CD4-positive, alpha-beta T cell (primary cell): ENCODE results near the gene B4GALNT1. TPM values are rescaled to one million over a fixed set of nuclear protein-coding genes. Genes with fewer than 3 reads are reported as not detected.

Experiments used
- ATAC-seq: fragments of 200-7000 bp; cut with Tn5 transposase; one replicate; pipeline ENCODE4 v1.10.0; 2022; ENCODE audit warnings: mild to moderate bottlenecking; ENCODE audit not compliant: poor library complexity
- CTCF ChIA-PET: fragments of 350-600 bp; sonication (Branson Sonifier 250); formaldehyde crosslinking; loops from one replicate; lab custom pipeline; 2021; ENCODE audit warnings: antibody characterized with exemption, inconsistent platforms; lab: Charles Lee
- POLR2A ChIA-PET: fragments of 350-600 bp; sonication (Branson Sonifier 250); formaldehyde crosslinking; loops from one replicate; lab custom pipeline; 2021; ENCODE audit warnings: antibody characterized with exemption, inconsistent platforms; lab: Charles Lee
- DNase-seq, 14 experiments: peaks; one replicate each; pipeline ENCODE4 v3.0.0-alpha.2; 2013 to 2020; ENCODE audit warnings: mixed read lengths in 2 of 14
- H3K27ac ChIP-seq, 2 donors: one replicate each; pipeline versions ENCODE4 v1.5.1 to v1.7.0; 2013; ENCODE audit warnings: low read length in 2 of 2, low read depth in 1 of 2, mild to moderate bottlenecking in 1 of 2
- H3K27me3 ChIP-seq, 2 experiments: 1 replicate in 1 of 2; 2 replicates in 1 of 2; pipeline versions ENCODE4 v1.6.1 to v1.7.0; 2013; ENCODE audit warnings: low read length in 2 of 2, control low read depth in 1 of 2, mild to moderate bottlenecking in 1 of 2, moderate library complexity in 1 of 2; ENCODE audit not compliant: insufficient read depth in 2 of 2, control insufficient read depth in 1 of 2
- H3K36me3 ChIP-seq: one replicate; pipeline ENCODE4 v1.6.1; 2013; ENCODE audit warnings: low read length, control low read depth; ENCODE audit not compliant: insufficient read depth
- H3K4me1 ChIP-seq: one replicate; pipeline ENCODE4 v1.6.1; 2013; ENCODE audit warnings: low read length, control low read depth; ENCODE audit not compliant: insufficient read depth
- H3K4me3 ChIP-seq: one replicate; pipeline ENCODE4 v1.5.1; 2013; ENCODE audit warnings: mild to moderate bottlenecking, low read length, moderate library complexity
- H3K9me3 ChIP-seq, 2 experiments: 1 replicate in 1 of 2; 2 replicates in 1 of 2; pipeline versions ENCODE4 v1.6.1 to v1.7.0; 2013; ENCODE audit warnings: low read length in 2 of 2, mild to moderate bottlenecking in 2 of 2, control low read depth in 1 of 2, moderate library complexity in 1 of 2; ENCODE audit not compliant: control insufficient read depth in 1 of 2, insufficient read depth in 1 of 2
- H3K27ac Mint-ChIP-seq: one replicate; pipeline ENCODE4 v1.8.0; 2020; ENCODE audit warnings: mixed read lengths
- H3K27me3 Mint-ChIP-seq: one replicate; pipeline ENCODE4 v1.8.0; 2021; ENCODE audit warnings: mixed read lengths
- H3K36me3 Mint-ChIP-seq: one replicate; pipeline ENCODE4 v1.8.0; 2021; ENCODE audit warnings: low read depth, mixed read lengths
- H3K4me1 Mint-ChIP-seq: one replicate; pipeline ENCODE4 v1.8.0; 2021; ENCODE audit warnings: low read depth, mixed read lengths
- H3K4me3 Mint-ChIP-seq: one replicate; pipeline ENCODE4 v1.8.0; 2020; ENCODE audit warnings: mild to moderate bottlenecking, mixed read lengths
- H3K9me3 Mint-ChIP-seq: one replicate; pipeline ENCODE4 v1.8.0; 2020; ENCODE audit warnings: mixed read lengths
- intact Hi-C, 2 experiments: fragments of 100-400 bp; cut with DNase I in 1 of 2; cut with micrococcal nuclease in 1 of 2; formaldehyde crosslinking; loops; one replicate each; pipeline versions ENCODE4 v1.15.1 to v1.9.0; 2023 to 2025; cut with DNase I, micrococcal nuclease
- total RNA-seq, 174 experiments: library from RNA in 2 of 174; stranded (reverse) in 2 of 174; gene quantifications; one replicate each; pipeline ENCODE4 v1.2.3 and lab custom pipeline; 2021 to 2026
- TF ChIP-seq, protein P1 (sequence below): fragments of 200-600 bp; IDR thresholded peaks from one replicate; pipeline ENCODE4 v1.8.0; 2022; ENCODE audit warnings: antibody characterized with exemption, mild to moderate bottlenecking

Gene B4GALNT1
- total RNA-seq, 2 experiments from 2014 or later, result not detected

DNA sequence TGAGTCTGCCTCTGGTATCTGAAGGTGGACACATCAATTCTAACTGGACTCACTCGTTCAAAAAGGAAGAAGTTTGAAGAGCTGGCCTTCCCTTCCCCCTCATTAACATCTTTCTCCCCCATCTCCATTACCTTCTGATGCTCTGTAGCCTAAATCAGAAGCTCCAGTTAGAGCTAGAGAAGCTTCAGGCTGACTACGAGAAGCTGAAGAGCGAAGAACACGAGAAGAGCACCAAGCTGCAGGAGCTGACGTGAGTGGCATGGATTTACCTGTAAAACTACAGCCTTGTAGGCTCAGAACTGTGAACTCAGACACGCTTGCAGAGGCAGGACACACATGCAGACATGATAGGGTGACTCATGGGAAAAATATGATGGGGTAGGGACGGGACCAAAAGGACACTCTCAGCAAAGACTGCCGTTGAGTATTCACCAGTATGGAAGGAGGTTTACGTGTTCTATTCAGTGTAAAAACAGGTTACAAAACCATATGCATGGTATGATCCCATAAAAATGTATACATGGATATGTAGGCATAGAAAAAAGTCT is 56.3 kb downstream of the B4GALNT1 start:
- intact Hi-C loops, result no loop called here
- Mint-ChIP-seq H3K4me3 (no peak overlapping the region), H3K27ac (no peak overlapping the region), H3K36me3 (no peaks in the 10 kb centered on the region), H3K4me1 (no peaks in the 10 kb centered on the region), H3K27me3 (no peaks in the 10 kb centered on the region), H3K9me3 (no peaks in the 10 kb centered on the region)
- Histone ChIP-seq H3K27ac (no peak overlapping the region), H3K4me3 (no peak overlapping the region), H3K4me1 (no peaks in the 10 kb centered on the region), H3K36me3 (no peaks in the 10 kb centered on the region), H3K27me3 (no peaks in the 10 kb centered on the region), H3K9me3 (no peaks in the 10 kb centered on the region)
- DNase-seq (no peak), ATAC-seq (no peak)
- ChIA-PET POLR2A (no interaction called here), CTCF (no interaction called here)
- TF ChIP-seq, protein P1, sequence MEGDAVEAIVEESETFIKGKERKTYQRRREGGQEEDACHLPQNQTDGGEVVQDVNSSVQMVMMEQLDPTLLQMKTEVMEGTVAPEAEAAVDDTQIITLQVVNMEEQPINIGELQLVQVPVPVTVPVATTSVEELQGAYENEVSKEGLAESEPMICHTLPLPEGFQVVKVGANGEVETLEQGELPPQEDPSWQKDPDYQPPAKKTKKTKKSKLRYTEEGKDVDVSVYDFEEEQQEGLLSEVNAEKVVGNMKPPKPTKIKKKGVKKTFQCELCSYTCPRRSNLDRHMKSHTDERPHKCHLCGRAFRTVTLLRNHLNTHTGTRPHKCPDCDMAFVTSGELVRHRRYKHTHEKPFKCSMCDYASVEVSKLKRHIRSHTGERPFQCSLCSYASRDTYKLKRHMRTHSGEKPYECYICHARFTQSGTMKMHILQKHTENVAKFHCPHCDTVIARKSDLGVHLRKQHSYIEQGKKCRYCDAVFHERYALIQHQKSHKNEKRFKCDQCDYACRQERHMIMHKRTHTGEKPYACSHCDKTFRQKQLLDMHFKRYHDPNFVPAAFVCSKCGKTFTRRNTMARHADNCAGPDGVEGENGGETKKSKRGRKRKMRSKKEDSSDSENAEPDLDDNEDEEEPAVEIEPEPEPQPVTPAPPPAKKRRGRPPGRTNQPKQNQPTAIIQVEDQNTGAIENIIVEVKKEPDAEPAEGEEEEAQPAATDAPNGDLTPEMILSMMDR, result no peak

Other genes with a start within 250 kb of the B4GALNT1 start
- 100 to 1,000 TPM; 106 to 115 TPM for gene R3HDM2, start 202.2 kb downstream of the B4GALNT1 start, total RNA-seq
- under 1 TPM; 0.20 to 0.33 TPM for gene INHBC, start 198.4 kb downstream of the B4GALNT1 start, total RNA-seq
- not detected for gene INHBE, start 177.9 kb downstream of the B4GALNT1 start, total RNA-seq
- under 1 TPM; 0.31 to 0.85 TPM for gene GLI1, start 173.4 kb downstream of the B4GALNT1 start, total RNA-seq
- gene ARHGAP9, start 153.3 kb downstream of the B4GALNT1 start, total RNA-seq, result 100 to 1,000 TPM; 354 to 370 TPM
- gene MARS1, start 145.1 kb downstream of the B4GALNT1 start, total RNA-seq, result 100 to 1,000 TPM; 203 to 204 TPM
- gene DDIT3, start 112.7 kb downstream of the B4GALNT1 start, total RNA-seq, result 100 to 1,000 TPM; 145 TPM
- gene MBD6, start 110.4 kb downstream of the B4GALNT1 start, total RNA-seq, result 10 to 100 TPM; 72.4 to 74.7 TPM
- 10 to 100 TPM; 39.6 TPM for gene DCTN2, start 86.0 kb downstream of the B4GALNT1 start, total RNA-seq
- gene KIF5A, start 83.2 kb downstream of the B4GALNT1 start, total RNA-seq, result under 1 TPM; 0.39 to 0.47 TPM
- gene PIP4K2C, start 42.0 kb downstream of the B4GALNT1 start, total RNA-seq, result 10 to 100 TPM; 15.1 to 17.3 TPM
- 10 to 100 TPM; 28.6 to 29.4 TPM for gene DTX3, start 28.4 kb downstream of the B4GALNT1 start, total RNA-seq
- gene ARHGEF25, start 21.8 kb downstream of the B4GALNT1 start, total RNA-seq, result under 1 TPM; 0.25 to 0.27 TPM
- gene OS9, start 60.9 kb upstream of the B4GALNT1 start, total RNA-seq, result 100 to 1,000 TPM; 108 to 112 TPM
- 10 to 100 TPM; 21.0 to 21.2 TPM for gene AGAP2, start 105.5 kb upstream of the B4GALNT1 start, total RNA-seq
- 10 to 100 TPM; 10.3 to 10.7 TPM for gene TSPAN31, start 111.8 kb upstream of the B4GALNT1 start, total RNA-seq
- gene CDK4, start 119.1 kb upstream of the B4GALNT1 start, total RNA-seq, result 10 to 100 TPM in 1 of 2 experiments, 1 to 10 TPM in 1; 8.7 to 10.8 TPM
- gene MARCHF9, start 121.9 kb upstream of the B4GALNT1 start, total RNA-seq, result 10 to 100 TPM; 39.9 to 40.8 TPM
- 1 to 10 TPM; 1.0 to 1.4 TPM for gene CYP27B1, start 133.9 kb upstream of the B4GALNT1 start, total RNA-seq
- gene METTL1, start 138.9 kb upstream of the B4GALNT1 start, total RNA-seq, result 10 to 100 TPM in 1 of 2 experiments, 1 to 10 TPM in 1; 9.3 to 12.0 TPM
- gene EEF1AKMT3, start 139.4 kb upstream of the B4GALNT1 start, total RNA-seq, result 1 to 10 TPM; 1.1 to 1.4 TPM
- 10 to 100 TPM; 25.8 to 26.9 TPM for gene TSFM, start 149.6 kb upstream of the B4GALNT1 start, total RNA-seq
- 1 to 10 TPM in 1 of 2 experiments, under 1 TPM in 1; 0.60 to 1.2 TPM for gene AVIL, start 185.5 kb upstream of the B4GALNT1 start, total RNA-seq
- gene CTDSP2, start 213.5 kb upstream of the B4GALNT1 start, total RNA-seq, result 10 to 100 TPM; 86.2 to 86.4 TPM